Measurements from ENCODE around the gene CAMK4. TPM values are rescaled to one million over a fixed set of nuclear protein-coding genes. Genes with fewer than 3 reads are reported as not detected.

Gene CAMK4
- total RNA-seq, 1 experiment from 2014 or later: 10.6 TPM

- peaks cover 14% of the 10 kb centered on the region for H3K4me1 Mint-ChIP-seq
- POLR2A ChIA-PET: no interaction called here
- no peak for ATAC-seq
These were observed 294.6 kb downstream of the CAMK4 start for GRCh38 chr5:111518777-111519176.

GRCh38 chr5:111520908-111521307 is 296.7 kb downstream of the CAMK4 start:
- H3K36me3 Mint-ChIP-seq: no peaks in the 10 kb centered on the region
- DNase-seq (ENCODE audit: low spot score) (no peak), ATAC-seq (no peak)
- H3K27me3 Mint-ChIP-seq (ENCODE audit: low read depth): no peaks in the 10 kb centered on the region
- H3K4me1 Mint-ChIP-seq: no peaks in the 10 kb centered on the region
- no peak for TF ChIP-seq GTF2I (CRISPR knock-in tag; conservative IDR thresholded peaks at IDR 0.05)
- no peak for TF ChIP-seq USF1 (CRISPR knock-in tag; IDR thresholded peaks at IDR 0.05)
- no peak for TF ChIP-seq GABPB1 (CRISPR knock-in tag; IDR thresholded peaks at IDR 0.05)
- TF ChIP-seq NFATC4 (CRISPR knock-in tag; IDR thresholded peaks at IDR 0.05): no peak
- TF ChIP-seq ATF1 (CRISPR knock-in tag; IDR thresholded peaks at IDR 0.05): no peak
- no peak for TF ChIP-seq ZNF121 (CRISPR knock-in tag; IDR thresholded peaks at IDR 0.05)
- TF ChIP-seq ZNF671 (CRISPR knock-in tag; IDR thresholded peaks at IDR 0.05): no peak
- TF ChIP-seq ATF3 (CRISPR knock-in tag; conservative IDR thresholded peaks at IDR 0.05): no peak
- no peak for TF ChIP-seq AFF4 (CRISPR knock-in tag; IDR thresholded peaks at IDR 0.05; ENCODE audit: borderline replicate concordance)
- no peak overlapping the region for H3K4me3 Mint-ChIP-seq
- ChIA-PET POLR2A (no interaction called here), CTCF (interaction anchor here (2.6 kb wide), 1 partner anchor 11 kb away, joined by 15 read pairs; no protein-coding TSS in a partner anchor)
- no peak overlapping the region for H3K27ac Mint-ChIP-seq
- no peaks in the 10 kb centered on the region for H3K9me3 Mint-ChIP-seq

More at GRCh38 chr5:111518777-111519176, 294.6 kb downstream of the CAMK4 start:
- no peak for DNase-seq (ENCODE audit: low spot score)
- CTCF ChIA-PET: interaction anchor here (1.1 kb wide), 1 partner anchor 12 kb away, joined by 9 read pairs; no protein-coding TSS in a partner anchor
- H3K4me3 Mint-ChIP-seq: no peak overlapping the region
- H3K36me3 Mint-ChIP-seq: no peaks in the 10 kb centered on the region
- TF ChIP-seq TP53 (CRISPR knock-in tag; IDR thresholded peaks at IDR 0.05): no peak
- TF ChIP-seq MAX (CRISPR knock-in tag; IDR thresholded peaks at IDR 0.05): no peak
- TF ChIP-seq CREM (CRISPR knock-in tag; IDR thresholded peaks at IDR 0.05): no peak
- no peak for TF ChIP-seq EMX1 (CRISPR knock-in tag; IDR thresholded peaks at IDR 0.05)
- no peak for TF ChIP-seq CREB1 (CRISPR knock-in tag; IDR thresholded peaks at IDR 0.05)
- TF ChIP-seq NFATC4 (CRISPR knock-in tag; IDR thresholded peaks at IDR 0.05): no peak
- TF ChIP-seq ZNF512 (CRISPR knock-in tag; IDR thresholded peaks at IDR 0.05; ENCODE audit: borderline replicate concordance): no peak
- no peak for TF ChIP-seq ZNF219 (CRISPR knock-in tag; IDR thresholded peaks at IDR 0.05; ENCODE audit: borderline replicate concordance)
- no peak for TF ChIP-seq TCF7 (CRISPR knock-in tag; IDR thresholded peaks at IDR 0.05; ENCODE audit: low read depth)
- TF ChIP-seq NR1H2 (CRISPR knock-in tag; IDR thresholded peaks at IDR 0.05): no peak
- TF ChIP-seq USF1 (CRISPR knock-in tag; IDR thresholded peaks at IDR 0.05): no peak
- no peaks in the 10 kb centered on the region for H3K27me3 Mint-ChIP-seq (ENCODE audit: low read depth)
- no peaks in the 10 kb centered on the region for H3K9me3 Mint-ChIP-seq
- no peak overlapping the region for H3K27ac Mint-ChIP-seq
